ENCODE results near the gene ANKUB1. TPM values are rescaled to one million over a fixed set of nuclear protein-coding genes. Genes with fewer than 3 reads are reported as not detected.

Gene ANKUB1
- total RNA-seq, 1 experiment from 2014 or later, result not detected

- TF ChIP-seq E2F5 (CRISPR knock-in tag; IDR thresholded peaks at IDR 0.05) (no peak), SMAD4 (CRISPR knock-in tag; IDR thresholded peaks at IDR 0.05) (no peak), IRF2 (CRISPR knock-in tag; IDR thresholded peaks at IDR 0.05; ENCODE audit: borderline replicate concordance, low read depth) (no peak), GABPB1 (CRISPR knock-in tag; IDR thresholded peaks at IDR 0.05) (no peak), TEAD1 (CRISPR knock-in tag; IDR thresholded peaks at IDR 0.05) (no peak), MAX (CRISPR knock-in tag; IDR thresholded peaks at IDR 0.05) (no peak), EMX1 (CRISPR knock-in tag; IDR thresholded peaks at IDR 0.05) (no peak), ZNF425 (CRISPR knock-in tag; conservative IDR thresholded peaks at IDR 0.05) (no peak), ZNF416 (CRISPR knock-in tag; IDR thresholded peaks at IDR 0.05) (no peak), RELA (CRISPR knock-in tag; IDR thresholded peaks at IDR 0.05; ENCODE audit: borderline replicate concordance) (no peak)
- TF ChIP-seq, protein P1, sequence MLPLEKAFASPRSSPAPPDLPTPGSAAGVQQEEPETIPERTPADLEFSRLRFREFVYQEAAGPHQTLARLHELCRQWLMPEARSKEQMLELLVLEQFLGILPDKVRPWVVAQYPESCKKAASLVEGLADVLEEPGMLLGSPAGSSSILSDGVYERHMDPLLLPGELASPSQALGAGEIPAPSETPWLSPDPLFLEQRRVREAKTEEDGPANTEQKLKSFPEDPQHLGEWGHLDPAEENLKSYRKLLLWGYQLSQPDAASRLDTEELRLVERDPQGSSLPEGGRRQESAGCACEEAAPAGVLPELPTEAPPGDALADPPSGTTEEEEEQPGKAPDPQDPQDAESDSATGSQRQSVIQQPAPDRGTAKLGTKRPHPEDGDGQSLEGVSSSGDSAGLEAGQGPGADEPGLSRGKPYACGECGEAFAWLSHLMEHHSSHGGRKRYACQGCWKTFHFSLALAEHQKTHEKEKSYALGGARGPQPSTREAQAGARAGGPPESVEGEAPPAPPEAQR (CRISPR knock-in tag; IDR thresholded peaks at IDR 0.05), result no peak
Observed at GRCh38 chr3:149727656-149728055, 64.7 kb downstream of the ANKUB1 start (continued).

- CTCF ChIA-PET, result interaction anchor here (1.6 kb wide), 1 partner anchor 196 kb away, joined by 4 read pairs; no protein-coding TSS in a partner anchor
- H3K9me3 Mint-ChIP-seq, result peaks cover 10% of the 10 kb centered on the region; the same call in 1 of the 2 replicates
- H3K4me1 Mint-ChIP-seq, result no peaks in the 10 kb centered on the region
- no peaks in the 10 kb centered on the region for H3K27me3 Mint-ChIP-seq (ENCODE audit: low read depth)
- no peaks in the 10 kb centered on the region; the same call in 1 of the 2 replicates for H3K36me3 Mint-ChIP-seq
- no peak overlapping the region for H3K27ac Mint-ChIP-seq
- POLR2A ChIA-PET, result interaction anchor here (0.5 to 1.0 kb wide), 2 partner anchors 68 to 482 kb away, joined by 3 to 4 read pairs; no protein-coding TSS in a partner anchor
- ATAC-seq (no peak), DNase-seq (ENCODE audit: low spot score) (no peak)
- H3K4me3 Mint-ChIP-seq, result no peak overlapping the region
- TF ChIP-seq E2F1 (CRISPR knock-in tag; IDR thresholded peaks at IDR 0.05) (no peak), TEAD4 (CRISPR knock-in tag; IDR thresholded peaks at IDR 0.05) (no peak), ZNF317 (CRISPR knock-in tag; IDR thresholded peaks at IDR 0.05; ENCODE audit: borderline replicate concordance, low read depth) (no peak), ZNF121 (CRISPR knock-in tag; IDR thresholded peaks at IDR 0.05) (no peak), JAZF1 (CRISPR knock-in tag; IDR thresholded peaks at IDR 0.05) (no peak), PREB (CRISPR knock-in tag; IDR thresholded peaks at IDR 0.05; ENCODE audit: borderline replicate concordance) (no peak), ZNF263 (CRISPR knock-in tag; IDR thresholded peaks at IDR 0.05; ENCODE audit: low read depth) (no peak), GABPB1 (CRISPR knock-in tag; IDR thresholded peaks at IDR 0.05) (no peak)
- TF ChIP-seq, protein P2, sequence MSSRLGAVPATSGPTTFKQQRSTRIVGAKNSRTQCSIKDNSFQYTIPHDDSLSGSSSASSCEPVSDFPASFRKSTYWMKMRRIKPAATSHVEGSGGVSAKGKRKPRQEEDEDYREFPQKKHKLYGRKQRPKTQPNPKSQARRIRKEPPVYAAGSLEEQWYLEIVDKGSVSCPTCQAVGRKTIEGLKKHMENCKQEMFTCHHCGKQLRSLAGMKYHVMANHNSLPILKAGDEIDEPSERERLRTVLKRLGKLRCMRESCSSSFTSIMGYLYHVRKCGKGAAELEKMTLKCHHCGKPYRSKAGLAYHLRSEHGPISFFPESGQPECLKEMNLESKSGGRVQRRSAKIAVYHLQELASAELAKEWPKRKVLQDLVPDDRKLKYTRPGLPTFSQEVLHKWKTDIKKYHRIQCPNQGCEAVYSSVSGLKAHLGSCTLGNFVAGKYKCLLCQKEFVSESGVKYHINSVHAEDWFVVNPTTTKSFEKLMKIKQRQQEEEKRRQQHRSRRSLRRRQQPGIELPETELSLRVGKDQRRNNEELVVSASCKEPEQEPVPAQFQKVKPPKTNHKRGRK (CRISPR knock-in tag; IDR thresholded peaks at IDR 0.05; ENCODE audit: borderline replicate concordance), result no peak
- TF ChIP-seq, protein P3, sequence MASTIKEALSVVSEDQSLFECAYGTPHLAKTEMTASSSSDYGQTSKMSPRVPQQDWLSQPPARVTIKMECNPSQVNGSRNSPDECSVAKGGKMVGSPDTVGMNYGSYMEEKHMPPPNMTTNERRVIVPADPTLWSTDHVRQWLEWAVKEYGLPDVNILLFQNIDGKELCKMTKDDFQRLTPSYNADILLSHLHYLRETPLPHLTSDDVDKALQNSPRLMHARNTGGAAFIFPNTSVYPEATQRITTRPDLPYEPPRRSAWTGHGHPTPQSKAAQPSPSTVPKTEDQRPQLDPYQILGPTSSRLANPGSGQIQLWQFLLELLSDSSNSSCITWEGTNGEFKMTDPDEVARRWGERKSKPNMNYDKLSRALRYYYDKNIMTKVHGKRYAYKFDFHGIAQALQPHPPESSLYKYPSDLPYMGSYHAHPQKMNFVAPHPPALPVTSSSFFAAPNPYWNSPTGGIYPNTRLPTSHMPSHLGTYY (CRISPR knock-in tag; IDR thresholded peaks at IDR 0.05), result no peak
- TF ChIP-seq, protein P4, sequence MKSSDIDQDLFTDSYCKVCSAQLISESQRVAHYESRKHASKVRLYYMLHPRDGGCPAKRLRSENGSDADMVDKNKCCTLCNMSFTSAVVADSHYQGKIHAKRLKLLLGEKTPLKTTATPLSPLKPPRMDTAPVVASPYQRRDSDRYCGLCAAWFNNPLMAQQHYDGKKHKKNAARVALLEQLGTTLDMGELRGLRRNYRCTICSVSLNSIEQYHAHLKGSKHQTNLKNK (CRISPR knock-in tag; IDR thresholded peaks at IDR 0.05), result no peak
- TF ChIP-seq, protein P5, sequence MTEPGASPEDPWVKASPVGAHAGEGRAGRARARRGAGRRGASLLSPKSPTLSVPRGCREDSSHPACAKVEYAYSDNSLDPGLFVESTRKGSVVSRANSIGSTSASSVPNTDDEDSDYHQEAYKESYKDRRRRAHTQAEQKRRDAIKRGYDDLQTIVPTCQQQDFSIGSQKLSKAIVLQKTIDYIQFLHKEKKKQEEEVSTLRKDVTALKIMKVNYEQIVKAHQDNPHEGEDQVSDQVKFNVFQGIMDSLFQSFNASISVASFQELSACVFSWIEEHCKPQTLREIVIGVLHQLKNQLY (CRISPR knock-in tag; IDR thresholded peaks at IDR 0.05), result no peak
Observed at GRCh38 chr3:149726716-149727407, 65.5 kb downstream of the ANKUB1 start.

Data from WTC11 (cell line).